Choroid plexus epithelial cell (primary cell): ENCODE measurements around the gene MEP1A.
A peak's percentile ranks its signal among the peaks of the same experiment; 100 is the strongest.
"Not testable (repeated sequence)": the region's sequence is repeated elsewhere in the genome, so short reads cannot be mapped to it uniquely, and the experiment has no call there.

Experiments
- DNase-seq: peaks from one replicate; pipeline ENCODE4 v3.0.0-alpha.2; 2010; ENCODE audit warnings: low read depth
- H3K4me3 ChIP-seq: 2 replicates; pipeline ENCODE4 v1.5.1; 2011; ENCODE audit warnings: low read depth, mild to moderate bottlenecking, control low read depth, low read length, moderate library complexity
- TF ChIP-seq, protein P1 (sequence below): conservative IDR thresholded peaks from 2 replicates; pipeline ENCODE4 v1.5.1; 2011; ENCODE audit warnings: low read depth, mild to moderate bottlenecking, control low read depth, inconsistent platforms, low read length, moderate library complexity

Gene MEP1A

GRCh38 chr6:46816626-46817025 lies 23.4 kb downstream of the MEP1A start:
- no peak overlapping the region for H3K4me3 ChIP-seq
- TF ChIP-seq, protein P1, sequence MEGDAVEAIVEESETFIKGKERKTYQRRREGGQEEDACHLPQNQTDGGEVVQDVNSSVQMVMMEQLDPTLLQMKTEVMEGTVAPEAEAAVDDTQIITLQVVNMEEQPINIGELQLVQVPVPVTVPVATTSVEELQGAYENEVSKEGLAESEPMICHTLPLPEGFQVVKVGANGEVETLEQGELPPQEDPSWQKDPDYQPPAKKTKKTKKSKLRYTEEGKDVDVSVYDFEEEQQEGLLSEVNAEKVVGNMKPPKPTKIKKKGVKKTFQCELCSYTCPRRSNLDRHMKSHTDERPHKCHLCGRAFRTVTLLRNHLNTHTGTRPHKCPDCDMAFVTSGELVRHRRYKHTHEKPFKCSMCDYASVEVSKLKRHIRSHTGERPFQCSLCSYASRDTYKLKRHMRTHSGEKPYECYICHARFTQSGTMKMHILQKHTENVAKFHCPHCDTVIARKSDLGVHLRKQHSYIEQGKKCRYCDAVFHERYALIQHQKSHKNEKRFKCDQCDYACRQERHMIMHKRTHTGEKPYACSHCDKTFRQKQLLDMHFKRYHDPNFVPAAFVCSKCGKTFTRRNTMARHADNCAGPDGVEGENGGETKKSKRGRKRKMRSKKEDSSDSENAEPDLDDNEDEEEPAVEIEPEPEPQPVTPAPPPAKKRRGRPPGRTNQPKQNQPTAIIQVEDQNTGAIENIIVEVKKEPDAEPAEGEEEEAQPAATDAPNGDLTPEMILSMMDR = no peak
- DNase-seq = no peak

DNA sequence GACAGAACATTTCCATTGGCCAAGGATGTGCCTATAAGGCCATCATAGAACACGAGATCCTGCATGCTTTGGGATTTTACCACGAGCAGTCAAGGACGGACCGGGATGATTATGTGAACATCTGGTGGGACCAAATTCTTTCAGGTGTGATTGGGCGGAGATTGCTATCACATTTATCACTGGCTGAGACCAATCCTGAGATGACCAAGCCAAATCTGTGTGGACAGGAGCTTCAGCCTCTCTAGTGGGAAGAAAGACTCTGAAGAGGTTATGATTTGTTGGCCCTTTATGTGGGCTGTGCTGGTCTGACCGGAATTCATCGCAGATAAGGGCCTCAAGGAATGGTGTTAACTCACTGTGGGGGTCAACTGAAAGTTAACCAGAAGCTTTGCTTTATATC lies 26.4 kb downstream of the MEP1A start:
- DNase-seq = peak; percentile 2
- TF ChIP-seq, protein P1 = no peak
- no peak overlapping the region for H3K4me3 ChIP-seq

GRCh38 chr6:46821458-46821881 lies 28.3 kb downstream of the MEP1A start:
- TF ChIP-seq, protein P1 = no peak
- H3K4me3 ChIP-seq = no peak overlapping the region
- no peak for DNase-seq

DNA sequence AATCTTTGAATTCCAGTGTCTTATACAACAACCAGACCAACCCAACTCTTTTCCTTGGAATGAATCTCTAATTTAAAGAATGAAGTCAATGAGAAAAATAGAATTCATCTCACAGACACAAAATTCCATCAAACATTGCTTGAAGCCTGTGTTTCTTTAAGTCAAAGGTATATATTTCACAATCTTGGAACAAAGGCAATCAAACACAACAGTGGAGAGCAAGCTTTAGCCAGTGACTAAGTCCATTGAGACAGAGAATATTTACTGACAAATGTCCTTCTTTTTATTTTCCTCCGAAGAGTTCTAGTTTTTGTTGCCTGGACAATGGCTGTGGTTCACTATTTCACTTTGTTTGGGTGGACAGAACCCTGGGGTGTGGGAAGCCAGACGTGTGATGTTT lies 35.8 kb downstream of the MEP1A start:
- no peak overlapping the region for H3K4me3 ChIP-seq
- no peak for DNase-seq
- TF ChIP-seq, protein P1 = no peak

DNA sequence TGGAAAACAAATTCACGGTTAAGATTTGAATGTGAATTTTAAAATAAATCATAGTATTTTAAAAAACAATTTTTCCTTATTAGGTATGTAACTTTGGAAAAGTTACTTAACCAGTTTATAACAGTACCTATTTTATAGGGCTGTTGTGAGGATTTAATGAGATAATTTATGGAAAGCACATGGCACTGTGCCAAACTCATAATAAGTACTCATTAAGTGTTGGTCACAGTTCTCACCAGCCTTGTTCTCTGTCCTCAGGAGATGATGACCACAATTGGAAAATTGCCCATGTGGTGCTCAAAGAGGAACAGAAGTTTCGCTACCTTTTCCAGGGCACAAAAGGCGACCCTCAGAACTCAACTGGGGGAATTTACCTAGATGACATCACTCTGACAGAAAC lies 39.6 kb downstream of the MEP1A start:
- TF ChIP-seq, protein P1 = no peak
- no peak overlapping the region for H3K4me3 ChIP-seq
- DNase-seq = no peak

GRCh38 chr6:46834257-46834916 lies 41.2 kb downstream of the MEP1A start:
- not testable (repeated sequence) for DNase-seq, H3K4me3 ChIP-seq

DNA sequence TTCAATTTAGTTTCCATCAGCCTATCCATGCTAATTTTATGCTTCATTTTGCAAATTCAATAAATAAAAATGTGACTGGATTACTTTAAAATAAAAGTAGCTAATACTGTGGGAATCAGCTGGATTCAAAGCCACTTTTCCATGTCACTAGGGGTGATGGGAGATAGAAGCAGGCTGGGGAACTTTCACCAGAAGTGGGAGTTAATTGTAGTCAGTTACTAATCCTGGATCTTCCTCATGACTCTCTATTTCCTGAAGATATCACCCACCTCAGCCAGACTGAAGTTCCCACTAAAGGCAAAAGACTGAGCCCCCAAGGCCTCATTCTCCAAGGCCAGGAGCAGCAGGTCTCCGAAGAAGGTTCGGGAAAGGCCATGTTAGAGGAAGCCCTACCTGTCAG lies 41.8 kb downstream of the MEP1A start:
- DNase-seq, H3K4me3 ChIP-seq: not testable (repeated sequence)

DNA sequence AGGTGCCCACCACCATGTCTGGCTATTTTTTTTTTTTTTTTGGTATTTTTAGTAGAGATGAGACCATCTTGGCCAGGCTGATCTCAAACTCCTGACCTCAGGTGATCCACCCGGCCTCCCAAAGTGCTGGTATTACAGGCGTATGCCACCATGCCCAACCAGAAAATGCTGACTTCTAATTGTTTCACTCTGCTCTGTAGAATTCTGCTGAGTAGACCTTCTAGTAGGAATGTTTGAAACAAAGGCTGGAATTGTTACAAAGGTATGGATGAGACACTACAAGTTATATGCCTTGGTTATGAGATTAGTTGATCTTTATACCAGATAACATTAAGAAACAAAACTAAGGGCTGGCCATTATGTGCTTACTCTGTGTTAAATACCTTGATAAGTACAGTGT lies 44.8 kb downstream of the MEP1A start:
- TF ChIP-seq, protein P1 = no peak
- DNase-seq = no peak
- H3K4me3 ChIP-seq = no peak overlapping the region

GRCh38 chr6:46842252-46842846 lies 49.2 kb downstream of the MEP1A start:
- DNase-seq, H3K4me3 ChIP-seq: not testable (repeated sequence)
